HG02981 (cell line): ENCODE data around the gene SULT6B1.

Experiments
- ATAC-seq: cut with Tn5 transposase; IDR thresholded peaks from one replicate; pipeline ENCODE4 v1.9.1; 2021; ENCODE audit warnings: mild to moderate bottlenecking, moderate library complexity; ENCODE audit not compliant: unreplicated experiment

Gene SULT6B1

DNA sequence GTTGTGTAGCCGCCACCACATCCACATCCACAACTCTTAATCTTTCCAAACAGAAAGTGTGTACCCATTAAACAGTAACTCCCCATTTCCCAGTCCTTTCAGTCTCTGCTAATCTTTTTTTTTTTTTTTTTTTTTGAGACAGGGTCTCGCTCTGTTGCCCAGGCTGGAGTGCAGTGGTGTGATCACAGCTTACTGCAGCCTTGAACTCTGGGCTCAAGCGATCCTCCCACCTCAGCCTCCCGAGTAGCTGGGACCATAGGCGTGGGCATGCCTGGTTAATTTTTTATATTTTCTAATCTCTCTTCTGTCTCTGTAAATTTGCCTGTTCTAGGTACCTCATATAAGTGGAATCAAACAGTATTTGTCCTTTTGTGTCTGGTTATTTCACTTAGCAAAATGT, 35.2 kb downstream of the SULT6B1 start:
- ATAC-seq = no peak

GRCh38 chr2:37149626-37150322, 38.7 kb downstream of the SULT6B1 start:
- ATAC-seq = no peak

GRCh38 chr2:37148325-37148724, 40.1 kb downstream of the SULT6B1 start:
- no peak for ATAC-seq

- no peak for ATAC-seq
Measured at GRCh38 chr2:37146062-37146461, 42.4 kb downstream of the SULT6B1 start.

- no peak for ATAC-seq
Measured at GRCh38 chr2:37143974-37144373, 44.5 kb downstream of the SULT6B1 start.

- ATAC-seq = no peak
Measured at GRCh38 chr2:37142546-37142945, 45.9 kb downstream of the SULT6B1 start.

- ATAC-seq = no peak
Measured at GRCh38 chr2:37132914-37133313, 55.6 kb downstream of the SULT6B1 start.

GRCh38 chr2:37125416-37125815, 63.1 kb downstream of the SULT6B1 start:
- no peak for ATAC-seq

DNA sequence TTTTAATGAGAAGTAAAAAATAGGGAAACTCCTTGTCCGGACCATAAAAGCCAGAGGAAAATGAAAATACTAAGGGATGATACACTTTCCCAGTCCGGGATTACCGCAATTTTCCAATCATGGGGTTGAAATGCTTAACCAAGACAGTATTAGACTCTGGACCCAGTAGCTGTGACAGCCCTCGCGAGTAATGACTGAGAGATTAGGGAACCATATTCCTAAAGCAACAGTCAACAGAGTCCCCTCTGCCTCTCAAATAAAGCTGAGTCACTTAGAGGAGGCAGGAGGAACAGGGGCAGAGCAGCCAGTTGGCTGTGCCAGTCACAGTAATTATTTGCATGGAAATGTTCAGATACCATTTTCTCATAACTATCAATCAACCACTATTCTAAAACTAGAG, 69.3 kb downstream of the SULT6B1 start:
- no peak for ATAC-seq
